Nephron (organoid): ENCODE measurements around the gene DGUOK.
A peak's percentile ranks its signal among the peaks of the same experiment; 100 is the strongest.

ENCODE experiments used
- H3K27ac Mint-ChIP-seq, 3 experiments: 2 replicates each; pipeline ENCODE4 v1.8.0; 2020; ENCODE audit warnings: mixed read lengths in 3 of 3, mild to moderate bottlenecking in 2 of 3, moderate library complexity in 1 of 3
- H3K27me3 Mint-ChIP-seq: 2 replicates; pipeline ENCODE4 v1.8.0; 2021; ENCODE audit warnings: low read depth, mild to moderate bottlenecking, moderate library complexity, mixed read lengths
- H3K36me3 Mint-ChIP-seq: 2 replicates; pipeline ENCODE4 v1.8.0; 2020; ENCODE audit warnings: low read depth, mixed read lengths
- H3K4me1 Mint-ChIP-seq: 2 replicates; pipeline ENCODE4 v1.8.0; 2020; ENCODE audit warnings: mixed read lengths
- H3K4me3 Mint-ChIP-seq, 3 experiments: 2 replicates each; pipeline ENCODE4 v1.8.0; 2020; ENCODE audit warnings: mild to moderate bottlenecking in 3 of 3, mixed read lengths in 3 of 3, moderate library complexity in 2 of 3
- H3K9me3 Mint-ChIP-seq: 2 replicates; pipeline ENCODE4 v1.8.0; 2020; ENCODE audit warnings: mixed read lengths
- TF ChIP-seq, protein P1 (sequence below), 3 experiments: fragments of 200-600 bp; sonication (generic); IDR thresholded peaks; one replicate each; pipeline ENCODE4 v1.5.0; 2021; ENCODE audit warnings: antibody characterized with exemption in 3 of 3; ENCODE audit not compliant: unreplicated experiment in 3 of 3

The DGUOK gene

GRCh38 chr2:73992036-73992435 lies 65.4 kb downstream of the DGUOK start:
- no peak overlapping the region for H3K4me3 Mint-ChIP-seq
- TF ChIP-seq, protein P1, sequence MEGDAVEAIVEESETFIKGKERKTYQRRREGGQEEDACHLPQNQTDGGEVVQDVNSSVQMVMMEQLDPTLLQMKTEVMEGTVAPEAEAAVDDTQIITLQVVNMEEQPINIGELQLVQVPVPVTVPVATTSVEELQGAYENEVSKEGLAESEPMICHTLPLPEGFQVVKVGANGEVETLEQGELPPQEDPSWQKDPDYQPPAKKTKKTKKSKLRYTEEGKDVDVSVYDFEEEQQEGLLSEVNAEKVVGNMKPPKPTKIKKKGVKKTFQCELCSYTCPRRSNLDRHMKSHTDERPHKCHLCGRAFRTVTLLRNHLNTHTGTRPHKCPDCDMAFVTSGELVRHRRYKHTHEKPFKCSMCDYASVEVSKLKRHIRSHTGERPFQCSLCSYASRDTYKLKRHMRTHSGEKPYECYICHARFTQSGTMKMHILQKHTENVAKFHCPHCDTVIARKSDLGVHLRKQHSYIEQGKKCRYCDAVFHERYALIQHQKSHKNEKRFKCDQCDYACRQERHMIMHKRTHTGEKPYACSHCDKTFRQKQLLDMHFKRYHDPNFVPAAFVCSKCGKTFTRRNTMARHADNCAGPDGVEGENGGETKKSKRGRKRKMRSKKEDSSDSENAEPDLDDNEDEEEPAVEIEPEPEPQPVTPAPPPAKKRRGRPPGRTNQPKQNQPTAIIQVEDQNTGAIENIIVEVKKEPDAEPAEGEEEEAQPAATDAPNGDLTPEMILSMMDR (IDR thresholded peaks at IDR 0.05; ENCODE audit: unreplicated experiment in 3 of 3) = no peak
- no peak overlapping the region for H3K27ac Mint-ChIP-seq
- peaks cover 39% of the 10 kb centered on the region for H3K36me3 Mint-ChIP-seq
- peaks cover 35% of the 10 kb centered on the region for H3K4me1 Mint-ChIP-seq
- no peaks in the 10 kb centered on the region for H3K9me3 Mint-ChIP-seq
- H3K27me3 Mint-ChIP-seq = no peaks in the 10 kb centered on the region

DNA sequence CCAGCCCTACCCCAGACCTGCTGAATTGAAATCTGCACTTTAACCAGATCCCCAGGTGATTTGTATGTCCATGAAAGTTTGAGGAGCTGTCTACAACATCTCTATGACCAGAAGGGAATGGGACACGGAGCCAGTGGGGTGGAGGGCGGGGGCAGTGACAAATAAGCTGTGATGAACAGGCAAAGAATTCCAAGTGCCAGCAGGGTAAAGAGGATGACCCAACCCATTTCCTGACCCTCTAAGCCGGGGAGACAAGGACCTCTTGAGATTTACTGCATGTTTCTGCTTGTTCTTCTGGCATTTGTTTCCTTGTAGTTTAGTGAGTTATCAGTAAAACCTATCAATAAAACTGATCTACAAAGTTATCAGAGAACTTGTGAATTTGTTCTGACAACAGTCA lies 66.7 kb downstream of the DGUOK start:
- no peaks in the 10 kb centered on the region for H3K27me3 Mint-ChIP-seq
- H3K4me3 Mint-ChIP-seq = no peak overlapping the region

GRCh38 chr2:73993778-73994177 lies 67.1 kb downstream of the DGUOK start:
- Mint-ChIP-seq H3K27ac (peak overlapping the region in 2 of 3 experiments; percentile 22 to 43), H3K9me3 (no peaks in the 10 kb centered on the region), H3K4me3 (no peak overlapping the region), H3K27me3 (no peaks in the 10 kb centered on the region), H3K36me3 (peaks cover 31% of the 10 kb centered on the region), H3K4me1 (peaks cover 30% of the 10 kb centered on the region)
- TF ChIP-seq, protein P1 (IDR thresholded peaks at IDR 0.05; ENCODE audit: unreplicated experiment in 3 of 3) = no peak

More for the DNA sequence above, 66.7 kb downstream of the DGUOK start:
- Mint-ChIP-seq H3K4me1 (peaks cover 30% of the 10 kb centered on the region), H3K36me3 (peaks cover 34% of the 10 kb centered on the region), H3K9me3 (no peaks in the 10 kb centered on the region), H3K27ac (peak overlapping the region in 2 of 3 experiments; percentile 22 to 43)
- TF ChIP-seq, protein P1 (IDR thresholded peaks at IDR 0.05; ENCODE audit: unreplicated experiment in 3 of 3) = no peak

DNA sequence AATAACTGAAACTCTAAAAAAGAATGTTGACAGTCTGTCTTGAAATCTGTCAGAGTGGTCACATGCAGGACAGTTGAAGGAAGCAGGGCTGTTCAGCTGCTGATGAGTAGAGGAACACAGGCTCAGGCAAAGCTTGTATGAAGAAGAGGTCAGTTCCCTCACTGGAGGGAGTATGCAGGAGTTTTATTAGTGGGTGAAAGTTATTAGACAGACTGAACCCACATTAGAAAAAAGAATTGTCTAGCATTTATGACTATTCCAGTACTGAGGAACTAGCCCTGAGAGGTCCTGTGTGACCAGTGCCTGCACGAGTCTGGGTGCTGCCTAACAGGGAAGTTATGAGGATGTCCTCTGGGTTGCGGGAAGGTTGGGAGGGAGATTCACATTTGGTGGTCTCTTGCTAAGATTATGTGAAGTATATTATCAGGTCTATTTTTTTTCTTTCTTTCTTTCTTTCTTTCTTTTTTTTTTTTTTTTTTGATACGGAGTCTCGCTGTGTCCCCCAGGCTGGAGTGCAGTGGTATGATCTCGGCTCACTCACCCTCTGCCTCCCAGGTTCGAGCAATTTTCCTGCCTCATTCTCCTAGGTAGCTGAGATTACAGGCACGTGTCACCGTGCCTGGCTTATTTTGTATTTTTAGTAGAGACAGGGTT lies 67.6 kb downstream of the DGUOK start:
- no peaks in the 10 kb centered on the region for H3K9me3 Mint-ChIP-seq
- no peaks in the 10 kb centered on the region for H3K27me3 Mint-ChIP-seq
- H3K4me3 Mint-ChIP-seq = no peak overlapping the region
- peak overlapping the region in 2 of 3 experiments; percentile 22 to 43 for H3K27ac Mint-ChIP-seq
- H3K4me1 Mint-ChIP-seq = peaks cover 30% of the 10 kb centered on the region
- TF ChIP-seq, protein P1 (IDR thresholded peaks at IDR 0.05; ENCODE audit: unreplicated experiment in 3 of 3) = no peak
- peaks cover 28% of the 10 kb centered on the region for H3K36me3 Mint-ChIP-seq

- no peaks in the 10 kb centered on the region for H3K27me3 Mint-ChIP-seq
- H3K4me3 Mint-ChIP-seq = no peak overlapping the region
- no peaks in the 10 kb centered on the region for H3K9me3 Mint-ChIP-seq
- TF ChIP-seq, protein P1 (IDR thresholded peaks at IDR 0.05; ENCODE audit: unreplicated experiment in 3 of 3) = no peak
- H3K27ac Mint-ChIP-seq = no peak overlapping the region
- H3K4me1 Mint-ChIP-seq = peaks cover 42% of the 10 kb centered on the region
- peaks cover 13% of the 10 kb centered on the region for H3K36me3 Mint-ChIP-seq
These were observed 69.1 kb downstream of the DGUOK start for GRCh38 chr2:73995810-73996209.

DNA sequence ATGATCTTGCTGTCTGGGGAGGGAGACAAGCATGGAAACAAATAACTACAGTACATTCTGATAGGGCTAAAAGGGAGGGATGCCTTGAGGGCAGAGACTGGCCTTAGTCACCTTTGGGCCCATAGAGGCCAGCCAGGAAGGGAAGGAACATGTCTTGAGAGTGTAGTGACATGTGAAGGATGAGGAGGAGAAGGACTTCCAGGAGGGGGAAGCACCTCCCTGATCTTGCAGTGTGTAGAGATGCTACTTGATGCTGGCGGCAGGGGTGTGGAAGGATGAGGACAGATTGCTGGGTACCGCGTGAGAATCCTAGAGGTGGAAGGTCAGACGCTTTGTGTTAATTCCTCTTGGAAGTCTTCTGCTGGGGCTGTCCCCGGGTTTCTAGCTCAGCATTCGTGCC lies 71.1 kb downstream of the DGUOK start:
- TF ChIP-seq, protein P1 (IDR thresholded peaks at IDR 0.05; ENCODE audit: unreplicated experiment in 3 of 3) = no peak
- Mint-ChIP-seq H3K27me3 (no peaks in the 10 kb centered on the region), H3K4me3 (peak overlapping the region; percentile 0 to 33 (median 2))

More for the DNA sequence above, 71.1 kb downstream of the DGUOK start:
- Mint-ChIP-seq H3K36me3 (peaks cover 6% of the 10 kb centered on the region), H3K27ac (peak overlapping the region; percentile 52 to 76 (median 56)), H3K4me1 (peaks cover 56% of the 10 kb centered on the region), H3K9me3 (no peaks in the 10 kb centered on the region)
